Stomach smooth muscle (tissue), 2 donors: ENCODE data around the gene LIN37.
"Not testable (repeated sequence)": the region's sequence is repeated elsewhere in the genome, so short reads cannot be mapped to it uniquely, and the experiment has no call there.

Experiments
- H3K27ac ChIP-seq: one replicate; pipeline ENCODE4 v1.7.0; 2013; ENCODE audit warnings: mild to moderate bottlenecking, low read length, inconsistent platforms
- H3K27me3 ChIP-seq, 2 donors: one replicate each; pipeline ENCODE4 v1.7.0; 2013; ENCODE audit warnings: low read length in 2 of 2; ENCODE audit not compliant: insufficient read depth in 2 of 2, control insufficient read depth in 1 of 2
- H3K36me3 ChIP-seq, 2 donors: one replicate each; pipeline ENCODE4 v1.7.0; 2013; ENCODE audit warnings: low read length in 2 of 2; ENCODE audit not compliant: control insufficient read depth in 2 of 2, insufficient read depth in 2 of 2
- H3K4me1 ChIP-seq: one replicate; pipeline ENCODE4 v1.7.0; 2013; ENCODE audit warnings: low read length; ENCODE audit not compliant: control insufficient read depth, insufficient read depth
- H3K4me3 ChIP-seq, 2 donors: one replicate each; pipeline ENCODE4 v1.7.0; 2013; ENCODE audit warnings: low read length in 2 of 2
- H3K9ac ChIP-seq, 2 donors: one replicate each; pipeline ENCODE4 v1.7.0; 2013; ENCODE audit warnings: low read length in 2 of 2, mild to moderate bottlenecking in 1 of 2
- H3K9me3 ChIP-seq, 2 donors: one replicate each; pipeline ENCODE4 v1.7.0; 2013; ENCODE audit warnings: low read length in 2 of 2; ENCODE audit not compliant: control insufficient read depth in 2 of 2
- donor health status: healthy.
- donor health status: Pancreatic carcinoma.

The LIN37 gene

GRCh38 chr19:35795564-35795963 lies 47.2 kb downstream of the LIN37 start:
- not testable (repeated sequence) for H3K9me3 ChIP-seq, H3K27ac ChIP-seq, H3K4me3 ChIP-seq, H3K9ac ChIP-seq, H3K36me3 ChIP-seq, H3K4me1 ChIP-seq
- H3K27me3 ChIP-seq, result peaks cover 18% of the 10 kb centered on the region in 2 donors

- H3K9ac ChIP-seq, result no peak overlapping the region
- no peaks in the 10 kb centered on the region for H3K36me3 ChIP-seq
- no peaks in the 10 kb centered on the region for H3K9me3 ChIP-seq
- no peak overlapping the region for H3K4me3 ChIP-seq
- H3K27ac ChIP-seq, result no peak overlapping the region
- no peaks in the 10 kb centered on the region for H3K4me1 ChIP-seq
- peaks cover 18% of the 10 kb centered on the region in 2 donors for H3K27me3 ChIP-seq
Observed at GRCh38 chr19:35796645-35797542, 48.5 kb downstream of the LIN37 start.

- H3K4me3 ChIP-seq, result no peak overlapping the region
Observed at GRCh38 chr19:35797663-35798062, 49.3 kb downstream of the LIN37 start.

GRCh38 chr19:35801828-35802227 lies 53.5 kb downstream of the LIN37 start:
- H3K36me3 ChIP-seq, result no peaks in the 10 kb centered on the region
- H3K4me1 ChIP-seq, result no peaks in the 10 kb centered on the region
- no peak overlapping the region for H3K9ac ChIP-seq
- H3K27ac ChIP-seq, result no peak overlapping the region
- H3K4me3 ChIP-seq, result no peak overlapping the region
- H3K27me3 ChIP-seq, result peaks cover 12 to 14% of the 10 kb centered on the region in 2 donors
- no peaks in the 10 kb centered on the region for H3K9me3 ChIP-seq

More at GRCh38 chr19:35797663-35798062, 49.3 kb downstream of the LIN37 start:
- no peak overlapping the region for H3K9ac ChIP-seq
- no peaks in the 10 kb centered on the region for H3K36me3 ChIP-seq
- no peaks in the 10 kb centered on the region for H3K9me3 ChIP-seq
- no peak overlapping the region for H3K27ac ChIP-seq
- peaks cover 18% of the 10 kb centered on the region in 2 donors for H3K27me3 ChIP-seq
- H3K4me1 ChIP-seq, result no peaks in the 10 kb centered on the region
